ENCODE results near the gene F8.

- no peak for TF ChIP-seq SIN3A (IDR thresholded peaks at IDR 0.05; ENCODE audit: low read depth)
- no peak for TF ChIP-seq POLR2A (IDR thresholded peaks at IDR 0.05; ENCODE audit: borderline replicate concordance, extremely low read depth, insufficient read depth, insufficient read length)
- TF ChIP-seq POLR2AphosphoS5 (IDR thresholded peaks at IDR 0.05; ENCODE audit: low read depth, low read length): no peak
- no peak for TF ChIP-seq CTCF (IDR thresholded peaks at IDR 0.05 in 2 of 3, conservative IDR thresholded peaks at IDR 0.05 in 1 of 3; ENCODE audit: borderline replicate concordance in 1 of 3, insufficient read depth in 1 of 3, low read depth in 2 of 3, low read length in 2 of 3)
Measured at GRCh38 chrX:154815274-154815818, 207.2 kb downstream of the F8 start.
